ENCODE measurements around the gene DNLZ.

Gene DNLZ

GRCh38 chr9:136358888-136359287 lies 4.7 kb downstream of the DNLZ start:
- H3K4me3 ChIP-seq (ENCODE audit: low read length): no peak overlapping the region
- H3K79me2 ChIP-seq (ENCODE audit: control insufficient read depth, low read length): peaks cover 5% of the 10 kb centered on the region; the same call in 1 of the 2 replicates
- H3K4me1 ChIP-seq (ENCODE audit: control insufficient read depth, low read length): peaks cover 8% of the 10 kb centered on the region
- no peak overlapping the region for H3K27ac ChIP-seq (ENCODE audit: low read depth, low read length)
- no peaks in the 10 kb centered on the region for H3F3A ChIP-seq (ENCODE audit: control insufficient read depth, insufficient read depth)
- H3K27me3 ChIP-seq (ENCODE audit: control insufficient read depth, low read length): peaks cover 9% of the 10 kb centered on the region; the same call in 1 of the 2 replicates
- H3K9me2 ChIP-seq (replicated peaks; ENCODE audit: control insufficient read depth, low read length): no peaks in the 10 kb centered on the region
- H3K36me3 ChIP-seq (ENCODE audit: control insufficient read depth, low read length): no peaks in the 10 kb centered on the region
- no peaks in the 10 kb centered on the region for H4K20me1 ChIP-seq (ENCODE audit: control insufficient read depth, insufficient read depth, low read depth, low read length)
- no peaks in the 10 kb centered on the region for H3K9me3 ChIP-seq (ENCODE audit: control insufficient read depth, insufficient read depth, low read length)
- no peak for TF ChIP-seq CTCF (IDR thresholded peaks at IDR 0.05; ENCODE audit: low read depth, low read length, poor library complexity, severe bottlenecking)
- no peak for TF ChIP-seq EZH2phosphoT487 (IDR thresholded peaks at IDR 0.05; ENCODE audit: borderline replicate concordance, low read length)
- no peak overlapping the region for H3K4me2 ChIP-seq (ENCODE audit: low read length)

GRCh38 chr9:136358016-136358415 lies 5.5 kb downstream of the DNLZ start:
- no peaks in the 10 kb centered on the region for H3K9me3 ChIP-seq (ENCODE audit: control insufficient read depth, insufficient read depth, low read length)
- H3F3A ChIP-seq (ENCODE audit: control insufficient read depth, insufficient read depth): no peaks in the 10 kb centered on the region
- H3K27me3 ChIP-seq (ENCODE audit: control insufficient read depth, low read length): peaks cover 17% of the 10 kb centered on the region
- H3K36me3 ChIP-seq (ENCODE audit: control insufficient read depth, low read length): no peaks in the 10 kb centered on the region
- no peaks in the 10 kb centered on the region for H3K9me2 ChIP-seq (replicated peaks; ENCODE audit: control insufficient read depth, low read length)
- H3K4me2 ChIP-seq (ENCODE audit: low read length): no peak overlapping the region
- H3K4me3 ChIP-seq (ENCODE audit: low read length): no peak overlapping the region
- TF ChIP-seq EZH2phosphoT487 (IDR thresholded peaks at IDR 0.05; ENCODE audit: borderline replicate concordance, low read length) (no peak), CTCF (IDR thresholded peaks at IDR 0.05; ENCODE audit: low read depth, low read length, poor library complexity, severe bottlenecking) (no peak)
- H3K27ac ChIP-seq (ENCODE audit: low read depth, low read length): no peak overlapping the region
- H3K4me1 ChIP-seq (ENCODE audit: control insufficient read depth, low read length): peaks cover 6% of the 10 kb centered on the region
- no peaks in the 10 kb centered on the region for H4K20me1 ChIP-seq (ENCODE audit: control insufficient read depth, insufficient read depth, low read depth, low read length)
- H3K79me2 ChIP-seq (ENCODE audit: control insufficient read depth, low read length): peaks cover 5% of the 10 kb centered on the region; the same call in 1 of the 2 replicates

- Histone ChIP-seq H3K9me3 (ENCODE audit: control insufficient read depth, insufficient read depth, low read length) (no peaks in the 10 kb centered on the region), H4K20me1 (ENCODE audit: control insufficient read depth, insufficient read depth, low read depth, low read length) (no peaks in the 10 kb centered on the region), H3K36me3 (ENCODE audit: control insufficient read depth, low read length) (no peaks in the 10 kb centered on the region), H3K27ac (ENCODE audit: low read depth, low read length) (no peak overlapping the region), H3K9me2 (replicated peaks; ENCODE audit: control insufficient read depth, low read length) (no peaks in the 10 kb centered on the region), H3K27me3 (ENCODE audit: control insufficient read depth, low read length) (peaks cover 23% of the 10 kb centered on the region), H3K4me2 (ENCODE audit: low read length) (no peak overlapping the region), H3K4me1 (ENCODE audit: control insufficient read depth, low read length) (no peaks in the 10 kb centered on the region), H3K79me2 (ENCODE audit: control insufficient read depth, low read length) (no peaks in the 10 kb centered on the region), H3K4me3 (ENCODE audit: low read length) (no peak overlapping the region), H3F3A (ENCODE audit: control insufficient read depth, insufficient read depth) (no peaks in the 10 kb centered on the region)
- TF ChIP-seq EZH2phosphoT487 (IDR thresholded peaks at IDR 0.05; ENCODE audit: borderline replicate concordance, low read length) (no peak), CTCF (IDR thresholded peaks at IDR 0.05; ENCODE audit: low read depth, low read length, poor library complexity, severe bottlenecking) (no peak)
Observed at GRCh38 chr9:136357202-136357725, 6.3 kb downstream of the DNLZ start.
